Activated naive CD8-positive, alpha-beta T cell treated with anti-CD3 and anti-CD28 coated beads, Interleukin-2, amount 10 ng/mL, durations not matched to agents 7 days and 5 days (primary cell): ENCODE results near the gene PRKN. TPM values are rescaled to one million over a fixed set of nuclear protein-coding genes. Genes with fewer than 3 reads are reported as not detected.
"Not testable (repeated sequence)": the region's sequence is repeated elsewhere in the genome, so short reads cannot be mapped to it uniquely, and the experiment has no call there.

Source experiments
- ATAC-seq: fragments of 150-1000 bp; cut with Tn5 transposase; one replicate; pipeline ENCODE4 v1.10.0; 2021; ENCODE audit warnings: low read depth, moderate library complexity
- POLR2A ChIA-PET: fragments of 350-600 bp; sonication (Branson Sonifier 250); formaldehyde crosslinking; loops from one replicate; lab custom pipeline; 2021; ENCODE audit warnings: antibody characterized with exemption; lab: Charles Lee
- DNase-seq: peaks from one replicate; pipeline ENCODE4 v3.0.0; 2021
- H3K27ac Mint-ChIP-seq: one replicate; pipeline ENCODE4 v1.8.0; 2022; ENCODE audit warnings: mild to moderate bottlenecking, mixed read lengths
- H3K27me3 Mint-ChIP-seq: one replicate; pipeline ENCODE4 v1.8.0; 2022; ENCODE audit warnings: mild to moderate bottlenecking, moderate library complexity, mixed read lengths
- H3K36me3 Mint-ChIP-seq: one replicate; pipeline ENCODE4 v1.8.0; 2021; ENCODE audit warnings: mild to moderate bottlenecking, mixed read lengths
- H3K4me1 Mint-ChIP-seq: one replicate; pipeline ENCODE4 v1.8.0; 2021; ENCODE audit warnings: mixed read lengths
- H3K4me3 Mint-ChIP-seq: one replicate; pipeline ENCODE4 v1.8.0; 2022; ENCODE audit warnings: mild to moderate bottlenecking, moderate library complexity, mixed read lengths
- H3K9me3 Mint-ChIP-seq: one replicate; pipeline ENCODE4 v1.8.0; 2021; ENCODE audit warnings: mixed read lengths
- total RNA-seq, 2 experiments: library from RNA; stranded (reverse); gene quantifications; one replicate each; pipeline ENCODE4 v1.2.3, GENCODE V29; 2021

Gene PRKN
- total RNA-seq, 2 experiments from 2014 or later, result 1.00 to 1.5 TPM

DNA sequence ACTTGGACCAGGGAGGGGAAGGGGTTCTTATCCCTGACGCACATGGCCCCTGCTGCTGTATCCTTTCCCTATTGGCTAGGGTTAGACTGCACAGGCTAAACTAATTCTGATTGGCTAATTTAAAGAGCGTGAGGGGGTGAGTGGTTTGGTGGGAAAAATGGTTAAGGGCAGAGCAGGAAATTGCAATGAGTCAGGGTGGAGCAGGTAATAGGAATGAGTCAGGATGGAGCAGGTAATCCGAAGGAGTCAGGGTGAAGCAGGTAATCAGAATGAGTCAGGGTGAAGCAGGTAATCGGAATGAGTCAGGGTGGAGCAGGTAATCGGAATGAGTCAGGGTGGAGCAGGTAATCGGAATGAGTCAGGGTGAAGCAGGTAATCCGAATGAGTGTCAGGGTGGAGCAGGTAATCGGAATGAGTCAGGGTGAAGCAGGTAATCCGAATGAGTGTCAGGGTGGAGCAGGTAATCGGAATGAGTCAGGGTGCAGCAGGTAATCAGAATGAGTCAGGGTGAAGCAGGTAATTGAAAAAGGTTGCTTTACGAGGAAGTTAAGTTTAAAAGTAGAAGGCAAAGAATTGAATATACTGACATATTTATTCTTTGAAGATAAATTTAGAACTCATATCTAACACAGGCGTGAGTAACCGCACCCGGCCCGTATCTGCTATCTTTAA lies 1412.2 kb downstream of the PRKN start:
- H3K4me3 Mint-ChIP-seq, DNase-seq, H3K27me3 Mint-ChIP-seq, H3K36me3 Mint-ChIP-seq, POLR2A ChIA-PET, H3K9me3 Mint-ChIP-seq, H3K27ac Mint-ChIP-seq, H3K4me1 Mint-ChIP-seq, ATAC-seq: not testable (repeated sequence)

DNA sequence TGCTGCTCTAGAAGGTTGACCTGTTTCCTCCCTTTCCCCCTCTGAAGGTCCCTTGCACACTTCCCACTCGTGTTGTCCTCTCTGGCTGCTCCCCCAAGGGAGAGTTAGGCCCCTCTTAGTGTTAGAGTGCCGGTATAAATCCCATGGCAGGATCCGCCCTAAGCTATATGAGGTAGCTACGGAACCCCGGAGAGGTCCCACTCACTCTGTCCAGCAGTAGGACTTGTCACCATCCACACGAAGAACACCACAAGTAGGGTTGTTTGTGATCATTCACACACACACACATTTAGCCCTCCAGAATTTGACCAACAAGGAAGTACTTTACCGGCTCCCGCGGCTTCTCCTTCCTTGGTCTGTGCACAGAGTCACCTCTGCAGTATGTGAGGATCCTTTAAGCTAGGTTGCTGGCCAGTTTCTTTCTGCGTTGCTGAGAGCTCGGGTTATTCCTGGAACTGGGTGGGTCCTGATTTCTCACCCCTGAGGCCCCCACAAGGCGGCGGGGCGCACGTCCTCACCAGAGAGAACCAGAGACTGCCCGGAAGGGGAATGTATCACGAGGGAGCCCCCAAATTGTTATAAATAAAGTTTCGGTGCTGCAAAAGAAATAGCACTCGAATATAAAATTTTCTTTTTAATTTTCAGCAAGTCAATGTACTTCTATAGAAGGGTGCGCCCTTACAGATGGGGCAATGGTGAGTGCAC lies 1412.9 kb downstream of the PRKN start:
- H3K4me3 Mint-ChIP-seq, ATAC-seq, DNase-seq, H3K36me3 Mint-ChIP-seq, H3K27ac Mint-ChIP-seq, H3K9me3 Mint-ChIP-seq, POLR2A ChIA-PET, H3K4me1 Mint-ChIP-seq, H3K27me3 Mint-ChIP-seq: not testable (repeated sequence)

DNA sequence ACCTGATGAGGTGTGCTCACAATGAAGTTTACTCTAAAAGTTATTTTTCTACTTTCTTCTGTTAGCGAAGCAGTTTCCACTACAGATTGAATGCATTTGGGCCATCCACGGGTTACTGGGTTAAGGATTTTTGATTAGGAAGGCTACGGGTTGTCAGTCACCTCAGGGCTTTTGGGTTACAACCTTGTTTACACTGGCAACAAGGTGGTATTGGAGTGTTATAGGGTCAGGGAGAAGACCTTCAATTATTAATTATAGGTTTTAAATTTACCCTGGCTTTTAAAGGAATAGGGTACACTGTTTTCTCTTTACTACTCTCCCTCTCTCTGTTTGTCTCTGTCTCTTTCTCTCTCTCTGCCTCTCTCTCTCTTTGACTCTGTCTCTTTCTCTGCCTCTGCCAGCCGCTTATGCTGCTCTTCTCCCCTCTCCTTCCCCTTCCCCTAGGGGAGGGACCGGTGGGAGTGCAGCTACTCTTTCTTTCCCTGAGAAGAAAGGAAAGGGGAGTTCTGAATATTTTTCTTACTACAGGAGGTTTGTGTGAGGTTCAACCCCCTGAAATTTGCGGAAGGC lies 1413.5 kb downstream of the PRKN start:
- H3K4me3 Mint-ChIP-seq, result no peak overlapping the region
- no peaks in the 10 kb centered on the region for H3K4me1 Mint-ChIP-seq
- no peaks in the 10 kb centered on the region for H3K9me3 Mint-ChIP-seq
- no peak overlapping the region for H3K27ac Mint-ChIP-seq
- H3K27me3 Mint-ChIP-seq, result peaks cover 4% of the 10 kb centered on the region
- DNase-seq (no peak), ATAC-seq (no peak)
- POLR2A ChIA-PET, result no interaction called here
- H3K36me3 Mint-ChIP-seq, result no peaks in the 10 kb centered on the region

DNA sequence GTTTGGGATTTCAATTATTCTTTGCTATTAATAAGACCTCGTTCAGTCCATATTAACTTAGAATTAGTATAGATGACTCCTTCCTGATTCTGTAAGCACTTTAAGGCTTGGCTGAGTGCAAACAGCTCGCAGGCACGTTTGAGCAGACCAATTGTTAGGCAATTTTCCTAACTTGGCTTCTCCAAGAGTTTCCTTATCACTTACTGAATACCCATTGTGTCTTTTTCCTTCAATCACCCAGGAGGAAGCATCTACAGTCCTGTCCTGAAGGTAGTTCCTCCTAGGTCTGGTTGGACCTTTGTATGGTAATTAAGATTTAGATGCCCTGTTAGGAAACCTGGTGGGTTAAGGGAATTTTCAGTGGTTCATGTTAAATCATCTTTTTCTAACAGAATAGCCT lies 1414.1 kb downstream of the PRKN start:
- POLR2A ChIA-PET, H3K9me3 Mint-ChIP-seq, H3K27me3 Mint-ChIP-seq, ATAC-seq, DNase-seq, H3K36me3 Mint-ChIP-seq, H3K4me3 Mint-ChIP-seq, H3K4me1 Mint-ChIP-seq, H3K27ac Mint-ChIP-seq: not testable (repeated sequence)

DNA sequence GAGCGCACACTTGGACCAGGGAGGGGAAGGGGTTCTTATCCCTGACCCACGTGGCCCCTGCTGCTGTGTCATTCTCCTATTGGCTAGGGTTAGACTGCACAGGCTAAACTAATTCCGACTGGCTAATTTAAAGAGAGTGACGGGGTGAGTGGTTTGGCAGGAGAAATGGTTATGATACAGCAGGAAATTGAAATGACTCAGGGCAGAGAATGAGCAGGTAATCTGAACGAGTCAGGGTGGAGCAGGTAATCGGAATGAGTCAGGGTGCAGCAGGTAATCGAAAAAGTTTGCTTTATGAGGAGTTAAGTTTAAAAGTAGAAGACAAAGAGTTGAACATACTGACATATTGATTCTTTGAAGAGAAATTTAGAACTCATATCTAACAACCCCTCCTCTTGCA lies 1417.8 kb downstream of the PRKN start:
- H3K4me1 Mint-ChIP-seq, POLR2A ChIA-PET: not testable (repeated sequence)

DNA sequence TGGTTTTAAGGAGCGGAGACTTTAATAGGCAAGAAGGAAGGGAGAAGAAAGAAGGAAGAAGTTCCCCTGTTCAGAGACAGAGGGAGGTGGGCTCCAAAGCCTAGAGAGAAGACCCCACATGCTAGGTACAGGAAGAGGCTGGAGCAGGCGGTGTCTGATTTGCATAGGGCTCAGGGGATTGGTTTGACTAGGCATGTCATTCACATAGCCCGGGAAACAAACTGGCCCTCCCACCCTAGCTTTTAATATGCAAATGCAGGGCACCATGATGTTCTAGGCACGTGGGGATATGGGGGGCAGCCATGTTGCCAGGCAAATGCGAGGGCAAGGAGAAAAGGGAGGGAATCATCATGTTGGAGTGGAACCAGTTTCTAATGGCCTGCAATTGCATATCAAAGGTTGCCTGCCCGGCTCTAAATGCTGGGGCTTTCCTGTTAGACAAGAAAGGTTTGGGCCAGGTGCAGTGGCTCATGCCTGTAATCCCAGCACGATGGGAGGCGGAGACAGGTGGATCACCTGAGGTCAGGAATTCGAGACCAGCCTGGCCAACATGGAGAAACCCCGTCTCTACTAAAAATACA lies 1419.4 kb downstream of the PRKN start:
- Mint-ChIP-seq H3K36me3 (no peaks in the 10 kb centered on the region), H3K27ac (no peak overlapping the region), H3K4me1 (no peaks in the 10 kb centered on the region), H3K4me3 (no peak overlapping the region), H3K9me3 (no peaks in the 10 kb centered on the region), H3K27me3 (peaks cover 3% of the 10 kb centered on the region)
- POLR2A ChIA-PET, result no interaction called here
- ATAC-seq (no peak), DNase-seq (no peak)

More for the DNA sequence above, 1417.8 kb downstream of the PRKN start:
- H3K27me3 Mint-ChIP-seq, ATAC-seq, H3K9me3 Mint-ChIP-seq, H3K36me3 Mint-ChIP-seq, H3K4me3 Mint-ChIP-seq, DNase-seq, H3K27ac Mint-ChIP-seq: not testable (repeated sequence)

DNA sequence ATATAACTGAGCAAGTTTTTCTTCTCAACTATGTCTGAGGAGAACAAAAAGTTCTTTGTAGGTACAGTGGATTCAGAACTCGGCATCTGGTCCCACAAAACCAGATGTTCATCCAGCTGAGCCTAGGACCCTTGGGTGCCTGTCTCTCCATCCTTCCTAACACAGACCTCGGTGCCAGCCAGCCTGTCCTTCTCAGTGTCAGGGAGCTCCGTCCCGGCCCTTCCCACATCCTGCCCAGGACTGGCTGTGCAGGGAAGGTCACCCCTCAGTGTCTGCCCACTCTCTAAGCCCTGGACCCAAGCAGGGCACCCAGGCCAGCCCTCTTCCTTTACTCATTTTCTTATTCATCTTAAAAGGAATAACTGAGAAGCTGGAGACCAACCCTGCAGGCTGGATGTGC lies 1421.7 kb downstream of the PRKN start:
- no peak overlapping the region for H3K4me3 Mint-ChIP-seq
- H3K9me3 Mint-ChIP-seq, result no peaks in the 10 kb centered on the region
- no peak overlapping the region for H3K27ac Mint-ChIP-seq
- H3K36me3 Mint-ChIP-seq, result no peaks in the 10 kb centered on the region
- peaks cover 2% of the 10 kb centered on the region for H3K27me3 Mint-ChIP-seq
- DNase-seq, result no peak
- no peaks in the 10 kb centered on the region for H3K4me1 Mint-ChIP-seq
- no peak for ATAC-seq
- POLR2A ChIA-PET, result no interaction called here

DNA sequence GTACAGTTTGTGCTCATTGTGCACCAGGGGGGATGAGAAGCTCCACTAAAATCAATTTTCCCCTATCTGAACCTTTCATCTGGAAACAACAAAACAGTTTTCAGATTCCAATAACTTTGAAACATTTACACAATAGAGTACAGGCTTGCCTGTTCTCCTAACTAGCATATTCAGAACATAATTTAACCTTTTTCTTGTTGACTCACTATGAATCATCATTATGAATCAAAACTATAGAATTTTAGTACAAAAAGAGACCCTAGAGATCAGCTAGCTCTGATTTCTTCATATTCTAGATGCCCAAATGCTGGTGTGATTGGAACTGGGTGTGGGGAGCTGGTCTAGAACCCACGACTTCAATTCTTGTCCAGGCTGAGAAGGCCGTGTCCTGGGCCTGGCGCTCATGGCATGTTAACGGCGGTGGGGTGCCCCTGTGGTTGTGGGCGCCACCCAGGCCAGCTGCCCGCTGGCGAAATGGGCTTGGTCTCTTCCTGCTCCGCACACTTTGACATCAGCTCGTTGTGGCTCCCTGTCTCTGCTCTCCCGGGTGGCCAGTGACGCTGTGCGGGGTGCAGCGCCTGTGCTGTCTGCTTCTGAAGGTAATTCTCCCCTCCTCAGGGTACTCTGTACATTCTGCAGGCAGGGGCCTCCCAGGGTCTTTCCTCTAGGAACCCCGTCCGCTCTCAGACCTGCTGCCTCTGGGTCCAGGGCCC lies 1423.8 kb downstream of the PRKN start:
- Mint-ChIP-seq H3K4me3 (no peak overlapping the region), H3K4me1 (no peaks in the 10 kb centered on the region), H3K27me3 (peaks cover 2% of the 10 kb centered on the region), H3K36me3 (no peaks in the 10 kb centered on the region), H3K9me3 (no peaks in the 10 kb centered on the region), H3K27ac (no peak overlapping the region)
- POLR2A ChIA-PET, result no interaction called here
- ATAC-seq, result no peak
- no peak for DNase-seq

DNA sequence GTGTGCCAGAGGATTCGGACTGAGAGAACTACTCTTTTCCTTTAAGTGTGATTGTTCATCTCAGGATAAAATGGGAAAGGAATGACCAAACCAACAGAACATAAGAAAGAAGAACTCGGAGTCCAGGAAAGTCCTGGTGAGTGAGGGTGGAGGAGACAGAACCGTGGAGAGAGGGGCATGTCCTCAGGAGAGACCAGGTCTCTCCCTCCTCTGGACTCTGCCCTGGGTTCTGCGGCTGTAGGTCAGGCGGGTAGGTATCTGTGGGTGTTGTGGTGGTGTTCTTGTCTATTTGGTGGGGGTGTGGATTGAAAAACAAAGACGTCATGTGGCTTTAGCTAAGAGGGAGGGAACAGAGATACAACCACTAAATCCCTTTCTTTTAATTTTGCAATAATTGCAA lies 1424.6 kb downstream of the PRKN start:
- DNase-seq, result no peak
- POLR2A ChIA-PET, result no interaction called here
- H3K4me1 Mint-ChIP-seq, result no peaks in the 10 kb centered on the region
- H3K27ac Mint-ChIP-seq, result no peak overlapping the region
- H3K4me3 Mint-ChIP-seq, result no peak overlapping the region
- no peaks in the 10 kb centered on the region for H3K9me3 Mint-ChIP-seq
- no peaks in the 10 kb centered on the region for H3K36me3 Mint-ChIP-seq
- ATAC-seq, result no peak
- H3K27me3 Mint-ChIP-seq, result peaks cover 2% of the 10 kb centered on the region

DNA sequence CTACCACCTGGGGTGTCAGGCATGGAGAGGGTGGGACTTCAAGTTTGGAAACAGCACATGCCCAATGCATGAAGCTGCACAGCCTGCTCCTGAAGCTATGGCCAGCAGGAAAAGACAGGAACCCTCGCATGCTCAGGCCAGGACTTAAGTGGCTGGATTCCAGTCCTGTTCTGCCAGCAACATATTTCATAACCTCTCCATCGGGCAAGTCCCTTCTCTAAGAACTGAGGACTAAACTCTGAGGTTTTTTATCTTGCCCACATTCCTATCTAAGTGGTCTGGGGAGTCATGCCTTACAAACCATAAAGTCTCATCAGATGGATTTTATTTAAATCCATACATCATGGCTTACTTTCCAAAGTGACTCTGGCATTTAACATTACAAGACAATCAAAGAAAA lies 1426.2 kb downstream of the PRKN start:
- no peak for ATAC-seq
- no peak overlapping the region for H3K27ac Mint-ChIP-seq

DNA sequence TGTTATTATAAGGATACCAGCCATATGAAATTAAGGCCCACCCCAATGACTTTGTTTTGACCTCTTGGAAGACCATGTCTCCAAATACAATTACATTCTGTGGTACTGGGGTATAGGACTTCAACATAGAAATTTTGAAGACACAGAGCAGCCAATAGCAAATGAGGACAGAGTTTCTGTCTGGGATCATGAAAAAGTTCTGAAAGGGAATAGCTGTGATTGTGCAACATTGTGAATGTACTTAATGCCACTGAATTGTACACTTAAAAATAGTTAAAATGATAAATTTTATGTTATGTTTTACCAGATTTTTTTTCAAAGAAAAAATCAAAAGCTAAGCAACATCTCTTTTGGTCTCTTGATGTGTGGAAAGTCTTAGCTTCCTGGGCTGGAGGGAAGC lies 1426.7 kb downstream of the PRKN start:
- no peaks in the 10 kb centered on the region for H3K36me3 Mint-ChIP-seq
- ATAC-seq (no peak), DNase-seq (no peak)
- H3K4me1 Mint-ChIP-seq, result no peaks in the 10 kb centered on the region
- H3K9me3 Mint-ChIP-seq, result no peaks in the 10 kb centered on the region
- POLR2A ChIA-PET, result no interaction called here
- H3K4me3 Mint-ChIP-seq, result no peak overlapping the region
- H3K27me3 Mint-ChIP-seq, result peaks cover 4% of the 10 kb centered on the region
- no peak overlapping the region for H3K27ac Mint-ChIP-seq

More for the DNA sequence above, 1426.2 kb downstream of the PRKN start:
- no peak for DNase-seq
- H3K27me3 Mint-ChIP-seq, result peaks cover 4% of the 10 kb centered on the region
- no peak overlapping the region for H3K4me3 Mint-ChIP-seq
- no peaks in the 10 kb centered on the region for H3K4me1 Mint-ChIP-seq
- no peaks in the 10 kb centered on the region for H3K9me3 Mint-ChIP-seq
- H3K36me3 Mint-ChIP-seq, result no peaks in the 10 kb centered on the region
- POLR2A ChIA-PET, result no interaction called here

DNA sequence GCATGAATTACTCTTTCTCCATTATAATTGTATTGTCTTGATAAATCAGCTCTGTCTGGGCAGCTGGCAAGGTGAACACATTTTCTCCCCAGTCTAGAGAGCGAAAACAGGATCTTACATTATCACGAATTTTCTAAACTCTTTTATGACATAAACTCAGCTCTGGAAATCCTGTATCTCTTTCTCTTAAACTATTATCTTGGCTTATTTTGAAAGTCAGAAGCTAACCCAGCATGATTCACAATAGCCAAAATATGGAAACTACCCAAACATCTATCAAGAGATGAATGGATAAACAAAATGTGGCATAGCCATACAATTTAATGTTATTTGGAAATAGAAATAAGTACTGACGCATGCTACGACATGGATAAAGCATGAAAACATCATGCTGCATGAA lies 1427.8 kb downstream of the PRKN start:
- Mint-ChIP-seq H3K27me3 (peaks cover 4% of the 10 kb centered on the region), H3K36me3 (no peaks in the 10 kb centered on the region), H3K4me3 (no peak overlapping the region), H3K9me3 (no peaks in the 10 kb centered on the region), H3K4me1 (no peaks in the 10 kb centered on the region), H3K27ac (no peak overlapping the region)
- ATAC-seq (no peak), DNase-seq (no peak)
- POLR2A ChIA-PET, result no interaction called here
